ENCODE results near the gene HSPA8.
A peak's percentile ranks its signal among the peaks of the same experiment; 100 is the strongest.
"Not testable (repeated sequence)": the region's sequence is repeated elsewhere in the genome, so short reads cannot be mapped to it uniquely, and the experiment has no call there.

Gene HSPA8

DNA sequence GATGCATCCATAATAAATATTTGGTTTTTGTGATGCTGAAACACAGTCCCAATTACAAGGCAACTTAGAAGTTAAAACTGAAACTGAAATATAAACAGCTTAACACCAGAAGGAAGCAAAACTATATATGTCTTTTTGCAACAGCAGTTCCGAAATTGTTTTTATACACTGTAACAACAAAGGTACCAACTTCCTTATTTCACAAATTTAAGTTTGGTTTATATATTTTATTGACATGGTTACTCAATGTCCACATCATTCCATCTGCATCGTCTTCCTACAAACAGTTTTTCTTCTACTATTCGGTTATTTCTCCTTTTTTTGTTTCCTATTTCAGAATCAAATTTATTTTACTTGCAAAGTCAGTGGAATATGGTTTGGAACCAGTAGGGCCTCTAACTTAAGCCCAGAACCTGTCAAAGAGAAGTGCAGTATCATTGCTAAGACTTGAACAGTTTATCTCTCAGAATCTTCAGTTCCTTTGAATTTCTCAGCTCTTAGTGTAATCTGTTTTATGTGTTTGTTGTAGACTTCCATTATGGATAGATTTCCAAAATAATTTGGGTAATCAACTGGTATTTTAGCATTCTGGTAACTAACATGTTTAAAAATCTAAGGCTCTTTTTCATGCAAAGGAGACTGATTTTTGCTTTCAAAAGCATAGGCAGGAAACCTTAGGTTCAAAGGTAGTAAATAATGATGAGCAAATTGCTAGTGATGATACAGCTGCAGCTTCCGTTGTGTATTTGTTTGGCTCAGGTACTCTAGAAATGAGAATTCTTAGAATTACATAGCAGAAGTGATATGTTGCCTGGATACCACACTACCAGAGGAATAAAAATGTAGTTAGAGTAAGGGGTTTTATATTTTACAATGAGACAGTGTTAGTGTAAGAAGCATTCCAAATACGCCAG, 8.2 kb upstream of the HSPA8 start:
- DNase-seq: no peak

DNA sequence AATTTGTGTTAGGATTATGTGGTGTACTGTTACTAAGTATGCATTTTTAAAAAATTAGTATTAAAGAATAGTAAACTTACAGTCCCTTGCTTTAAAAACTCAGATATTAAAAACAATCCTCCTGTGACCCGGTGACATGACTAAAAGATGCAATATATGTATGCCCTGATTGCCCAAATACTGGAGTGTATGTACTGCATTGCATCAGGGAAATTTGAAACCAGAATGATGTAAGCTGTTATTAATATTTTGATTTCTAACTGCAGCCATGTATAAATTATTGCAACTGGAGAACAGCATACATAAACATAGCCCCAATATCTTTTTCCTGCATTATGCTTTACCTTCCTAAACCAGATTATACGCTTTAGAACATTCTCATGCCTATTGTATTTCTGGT, 3.7 kb upstream of the HSPA8 start:
- DNase-seq: no peak

- no peak for DNase-seq
Observed at GRCh38 chr11:123063826-123064657, 2.1 kb upstream of the HSPA8 start.

DNA sequence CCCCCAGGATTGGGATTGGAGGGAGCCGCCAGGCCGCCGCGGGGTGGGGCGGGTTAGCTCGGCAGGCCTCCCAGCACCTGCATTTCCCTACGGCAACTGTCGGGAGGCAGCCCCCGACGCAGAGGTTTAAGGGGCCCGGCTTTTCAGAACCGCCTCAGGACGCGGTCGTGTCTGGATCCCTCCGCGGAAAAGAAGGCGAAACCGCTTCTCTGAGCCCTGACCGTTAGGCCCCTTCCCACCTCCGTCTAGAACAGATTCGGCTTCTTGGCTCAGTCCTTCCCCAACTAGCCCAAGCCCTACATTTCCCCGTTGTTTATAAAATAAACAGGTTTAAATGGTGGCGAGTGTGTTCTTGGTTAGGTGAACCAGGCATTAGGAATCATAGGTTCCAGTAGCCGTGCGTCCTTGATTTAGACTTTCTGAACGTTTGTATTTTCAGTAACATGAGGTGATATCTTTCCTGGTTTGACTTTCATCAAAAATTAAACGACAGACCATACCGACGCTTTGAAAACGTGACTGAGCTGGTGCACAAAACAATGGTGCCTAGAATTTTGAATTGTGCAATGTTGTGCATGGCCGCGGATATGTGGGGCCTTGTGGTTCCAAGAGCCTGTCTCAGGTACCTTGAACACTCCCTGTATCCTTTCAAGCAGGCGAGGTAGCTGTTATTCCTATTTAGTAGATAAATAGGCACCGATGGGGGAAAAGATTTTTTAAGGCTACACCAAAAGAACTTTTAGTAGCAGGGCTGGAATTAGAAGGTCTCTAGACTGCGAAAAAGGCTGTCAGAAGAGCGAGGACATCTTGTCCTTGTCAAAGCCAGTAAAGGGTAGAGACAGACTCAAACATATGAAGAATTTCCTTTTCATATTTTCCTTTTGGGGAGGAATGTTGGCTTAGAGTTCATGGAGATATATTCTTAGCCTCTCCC, 1.2 kb upstream of the HSPA8 start:
- DNase-seq: peak; percentile 84

- peak; percentile 100 for DNase-seq
Observed at GRCh38 chr11:123062158-123062891, 389 bp upstream of the HSPA8 start.

GRCh38 chr11:123060277-123061000, 1.5 kb downstream of the HSPA8 start:
- DNase-seq: no peak

DNA sequence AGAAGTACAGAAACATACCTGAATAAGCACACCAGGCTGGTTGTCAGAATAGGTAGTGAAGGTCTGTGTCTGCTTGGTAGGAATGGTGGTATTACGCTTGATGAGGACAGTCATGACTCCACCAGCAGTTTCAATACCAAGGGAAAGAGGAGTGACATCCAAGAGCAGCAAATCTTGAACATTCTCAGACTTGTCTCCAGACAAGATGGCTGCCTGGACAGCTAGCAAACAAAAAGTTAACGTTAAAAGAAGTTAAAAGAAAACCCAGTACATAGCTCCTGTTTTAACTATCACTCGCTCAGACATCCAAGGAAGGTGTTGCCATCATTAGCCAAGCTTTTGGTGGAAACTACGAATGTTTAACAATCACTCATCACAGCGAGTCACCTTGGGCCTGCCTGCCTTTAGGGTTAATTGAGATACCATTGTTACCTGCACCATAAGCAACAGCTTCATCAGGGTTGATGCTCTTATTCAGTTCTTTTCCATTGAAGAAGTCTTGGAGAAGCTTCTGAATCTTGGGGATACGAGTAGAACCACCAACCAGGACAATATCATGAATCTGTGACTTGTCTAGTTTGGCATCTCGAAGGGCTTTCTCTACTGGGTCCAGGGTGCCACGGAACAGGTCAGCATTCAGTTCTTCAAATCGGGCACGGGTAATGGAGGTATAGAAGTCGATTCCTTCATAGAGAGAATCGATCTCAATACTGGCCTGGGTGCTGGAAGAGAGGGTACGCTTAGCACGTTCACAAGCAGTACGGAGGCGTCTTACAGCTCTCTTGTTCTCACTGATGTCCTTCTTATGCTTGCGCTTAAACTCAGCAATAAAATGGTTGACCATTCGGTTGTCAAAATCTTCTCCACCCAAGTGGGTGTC, 2.7 kb downstream of the HSPA8 start:
- not testable (repeated sequence) for DNase-seq

DNA sequence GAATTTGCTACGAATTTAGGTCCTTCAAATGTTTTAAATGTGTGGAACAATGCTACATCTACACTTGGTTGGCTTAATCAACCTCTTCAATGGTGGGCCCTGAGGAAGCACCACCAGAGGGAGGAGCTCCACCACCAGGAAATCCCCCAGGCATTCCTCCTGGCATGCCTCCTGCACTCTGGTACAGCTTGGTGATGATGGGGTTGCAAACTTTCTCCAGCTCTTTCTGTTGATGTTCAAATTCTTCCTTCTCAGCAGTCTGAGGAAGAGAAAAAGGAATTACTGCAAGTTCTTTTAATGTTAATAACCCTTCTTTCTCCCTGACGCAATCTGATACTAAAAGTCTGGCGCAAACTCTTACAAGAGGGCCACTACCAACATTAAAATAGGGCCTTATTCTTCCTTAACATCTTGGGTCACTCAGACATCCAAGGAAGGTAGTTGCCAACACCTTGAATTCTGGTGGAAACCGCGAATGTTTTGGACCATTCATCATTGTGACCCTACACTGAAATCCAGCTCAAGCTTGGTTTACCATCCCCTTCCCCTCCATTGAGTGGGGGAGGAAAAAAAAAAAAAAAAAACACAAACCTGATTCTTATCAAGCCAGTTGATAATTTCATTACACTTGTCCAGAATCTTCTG, 4.2 kb downstream of the HSPA8 start:
- no peak for DNase-seq

- DNase-seq: no peak
Observed at GRCh38 chr11:123056835-123057491, 5.0 kb downstream of the HSPA8 start.

DNA sequence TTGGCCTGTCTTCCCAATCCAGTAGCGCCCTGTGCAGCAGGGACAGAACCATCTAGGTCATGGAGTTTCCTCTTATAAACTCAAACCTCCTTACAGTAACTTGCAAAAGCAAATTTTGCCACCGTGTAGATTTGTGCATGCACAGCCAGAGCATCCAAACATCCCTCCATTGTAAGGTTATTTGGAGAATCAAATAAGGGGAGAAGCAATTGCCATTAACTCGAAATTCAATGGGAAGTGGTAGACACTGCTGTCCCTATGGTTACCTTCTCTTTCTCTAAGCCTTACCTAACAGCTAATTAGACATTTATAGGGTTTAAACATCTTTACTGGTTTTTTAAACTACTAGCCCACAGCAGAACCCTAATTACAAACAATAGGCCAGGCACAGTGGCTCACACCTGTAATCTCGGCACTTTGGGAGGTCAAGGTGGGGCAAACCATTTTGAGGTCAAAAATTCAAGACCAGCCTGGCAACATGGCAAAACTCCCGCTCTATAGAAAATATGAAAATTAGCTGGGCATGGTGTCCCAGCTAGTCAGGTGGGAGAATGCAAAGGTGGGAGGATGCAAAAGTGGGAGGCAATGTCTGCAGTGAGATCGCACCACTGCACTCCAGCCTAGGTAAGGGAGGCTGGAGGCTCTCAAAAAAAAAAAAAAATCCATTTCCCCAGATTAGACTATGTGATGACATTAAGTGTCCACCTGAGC, 6.6 kb downstream of the HSPA8 start:
- no peak for DNase-seq

DNA sequence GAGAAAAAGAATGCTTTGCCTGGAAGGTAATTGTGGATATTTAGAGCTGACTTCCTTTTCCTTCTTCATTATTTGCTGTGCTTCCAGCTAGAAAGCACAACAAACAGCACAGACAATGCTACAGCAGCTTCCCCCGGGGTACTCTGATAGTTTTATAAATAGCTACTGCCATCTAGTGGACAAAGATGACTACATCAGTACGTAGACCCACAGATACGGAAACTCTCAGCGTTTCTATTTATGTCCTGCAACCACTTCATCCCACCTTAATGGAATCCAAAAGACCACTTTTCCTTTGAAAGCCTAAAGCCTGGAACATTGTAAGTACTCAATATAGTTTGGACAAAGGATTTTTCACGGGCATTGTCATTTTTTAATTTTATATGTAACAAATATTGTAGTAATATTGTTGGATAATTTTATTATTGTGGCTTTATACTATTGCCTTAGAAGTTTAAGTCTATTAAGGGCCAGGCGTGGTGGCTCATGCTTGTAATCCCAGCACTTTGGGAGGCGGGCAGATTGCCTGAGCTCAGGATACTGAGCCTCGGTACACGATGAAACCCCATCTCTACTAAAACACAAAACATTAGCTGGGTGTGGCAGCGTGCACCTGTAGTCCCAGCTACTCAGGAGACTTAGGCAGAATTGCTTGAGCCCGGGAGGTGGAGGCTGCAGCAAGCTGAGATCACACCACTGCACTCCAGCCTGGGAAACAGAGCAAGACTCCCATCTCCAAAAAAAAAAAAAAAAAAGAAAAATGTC, 7.5 kb downstream of the HSPA8 start:
- peak; percentile 85 for DNase-seq

- no peak for DNase-seq
Observed at GRCh38 chr11:123052901-123053721, 8.8 kb downstream of the HSPA8 start.

GRCh38 chr11:123051634-123052033, 10.3 kb downstream of the HSPA8 start:
- no peak for DNase-seq

DNA sequence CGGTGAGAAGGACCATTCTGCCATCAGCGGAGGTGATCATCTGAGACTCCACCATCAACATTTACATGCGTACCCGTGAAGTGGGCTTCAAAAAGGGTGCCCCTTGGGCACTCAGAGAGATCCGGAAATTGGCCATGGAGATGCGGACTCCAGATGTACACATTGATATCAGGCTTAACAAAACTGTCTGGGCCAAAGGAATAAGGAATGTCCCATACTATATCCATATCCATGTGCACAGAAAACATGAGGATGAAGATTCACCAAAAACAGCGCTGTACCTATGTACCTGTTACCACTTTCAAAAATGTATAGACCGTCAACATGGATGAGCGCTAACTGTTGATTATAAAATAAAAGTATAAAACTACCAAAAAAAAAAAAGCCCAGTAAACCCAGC, 10.8 kb downstream of the HSPA8 start:
- no peak for DNase-seq

DNA sequence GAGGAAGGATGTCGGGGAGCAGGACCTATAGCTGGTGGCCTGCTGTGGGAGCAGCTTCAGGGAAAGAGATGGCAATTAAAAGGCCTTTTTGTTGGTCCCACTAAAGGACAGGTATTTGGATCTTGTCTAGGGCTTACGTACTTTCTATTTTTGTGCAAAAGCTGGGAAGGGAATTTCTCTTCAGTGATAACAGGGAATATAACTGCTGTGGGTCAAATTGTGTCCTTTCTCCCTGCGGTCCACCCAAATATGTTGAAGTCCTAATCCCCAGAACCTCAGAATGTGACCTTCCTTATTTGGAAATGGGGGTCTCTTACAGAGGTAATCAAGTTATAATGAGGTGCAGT, 14.0 kb downstream of the HSPA8 start:
- no peak for DNase-seq

GRCh38 chr11:123047266-123047946, 14.5 kb downstream of the HSPA8 start:
- no peak for DNase-seq

Data from NCI-H1092 treated with DMSO at 0.1 percent for 48 hours (cell line).